ENCODE data around the gene FERD3L. TPM values are rescaled to one million over a fixed set of nuclear protein-coding genes. Genes with fewer than 3 reads are reported as not detected.

Gene FERD3L
- total and polyA plus RNA-seq, 2 of the 8 experiments (the other 6 are each of a cell fraction or from before 2014, with no cell fraction given), result not detected

- H2BK5ac ChIP-seq (ENCODE audit: low read depth, low read length), result no peak within 1 kb of the TSS
- H2AK5ac ChIP-seq (ENCODE audit: low read depth, low read length), result no peak within 1 kb of the TSS
- H3K4me3 ChIP-seq (ENCODE audit: extremely low read depth in 1 of 4, insufficient read depth in 2 of 4, low read depth in 3 of 4, low read length in 4 of 4), result peak within 1 kb of the TSS; percentile 44 to 69 (median 62)
- H3K4ac ChIP-seq (replicated peaks; ENCODE audit: insufficient read length, low read depth, low read length), result no peak within 1 kb of the TSS
- no peak within 1 kb of the TSS for H3K18ac ChIP-seq (ENCODE audit: extremely low read depth, low read length)
- peak within 1 kb of the TSS; percentile 99; the same call in 1 of the 2 replicates for H2AFZ ChIP-seq (ENCODE audit: low read length)
- H3K14ac ChIP-seq (ENCODE audit: insufficient read length), result no peak within 1 kb of the TSS
- no peaks in the 10 kb centered on the region; a peak in 1 of 8 replicates for H3K36me3 ChIP-seq (ENCODE audit: control insufficient read depth in 2 of 4, insufficient read depth in 4 of 4, low read length in 3 of 4)
- no peak within 1 kb of the TSS for H3K56ac ChIP-seq (replicated peaks; ENCODE audit: insufficient read length, low read depth, low read length)
- no peaks in the 10 kb centered on the region for H3K79me2 ChIP-seq (ENCODE audit: control insufficient read depth in 1 of 2, insufficient read depth in 2 of 2, low read length in 2 of 2)
- peaks cover 5 to 13% of the 10 kb centered on the region in 2 experiments for H4K20me1 ChIP-seq (replicated peaks in 1 of 2; ENCODE audit: control insufficient read depth in 1 of 2, insufficient read depth in 2 of 2, low read length in 2 of 2)
- DNase-seq (ENCODE audit: low read depth in 1 of 2, low spot score in 2 of 2) (peak; percentile 77 to 80), FAIRE-seq (no peak)
- ChIA-PET POLR2A (ENCODE audit: partially characterized antibody) (interaction anchor here (4.9 kb wide), 1 partner anchor 10 kb away, joined by 41 read pairs; no protein-coding TSS in a partner anchor), CTCF (ENCODE audit: partially characterized antibody) (interaction anchor here (0.7 to 8.2 kb wide), 6 partner anchors 11 to 609 kb away, joined by 3 to 72 read pairs (median 4); no protein-coding TSS in a partner anchor)
- peaks cover 10 to 23% (median 17%) of the 10 kb centered on the region in 4 experiments for H3K4me1 ChIP-seq (replicated peaks in 1 of 4; ENCODE audit: control insufficient read depth in 3 of 4, insufficient read depth in 4 of 4, low read length in 3 of 4)
- peak within 1 kb of the TSS; percentile 5; the same call in 1 of the 2 replicates for H2BK12ac ChIP-seq (ENCODE audit: low read depth, low read length)
- H4K8ac ChIP-seq (ENCODE audit: extremely low read depth, insufficient read depth, low read length), result no peak within 1 kb of the TSS; the same call in 1 of the 2 replicates
- H3K23me2 ChIP-seq (ENCODE audit: low read depth, low read length), result peaks cover 18% of the 10 kb centered on the region; the same call in 1 of the 2 replicates
- peak within 1 kb of the TSS; percentile 98 to 100 for H3K4me2 ChIP-seq (ENCODE audit: insufficient read depth in 1 of 2, low read depth in 2 of 2, low read length in 2 of 2)
- WGBS, 2 experiments (ENCODE audit: extremely low coverage in 1 of 2, insufficient coverage in 1 of 2, insufficient read length in 1 of 2, insufficient replicate concordance in 2 of 2, low coverage in 1 of 2, low lambda C conversion rate in 2 of 2, missing lambda C conversion rate in 1 of 2), result 2% methylated on average over 23 of the region's 91 CpGs; no CpG with 5 or more reads in 1 of the 2 experiments
- H3K9ac ChIP-seq (replicated peaks in 1 of 4; ENCODE audit: extremely low read depth in 1 of 4, low read depth in 3 of 4, low read length in 3 of 4), result peak within 1 kb of the TSS in 1 of 4 experiments; percentile 26; a peak in 1 of 7 replicates
- H4K5ac ChIP-seq (ENCODE audit: insufficient read length, low read depth, low read length), result no peak within 1 kb of the TSS
- 0 out of 2 replicates have a peak within 1 kb of the TSS, but pooled peaks have one; percentile 67 for H2BK20ac ChIP-seq (ENCODE audit: low read length)
- no peaks in the 10 kb centered on the region for H3K9me3 ChIP-seq (ENCODE audit: insufficient read depth in 2 of 2, low read depth in 1 of 2, low read length in 1 of 2)
- no peak within 1 kb of the TSS for H2BK120ac ChIP-seq (replicated peaks; ENCODE audit: low read depth, low read length)
- H3K27ac ChIP-seq (ENCODE audit: low read depth, low read length), result no peak within 1 kb of the TSS
- no peak within 1 kb of the TSS; the same call in 1 of the 2 replicates for H2BK15ac ChIP-seq (ENCODE audit: low read length)
- no peak within 1 kb of the TSS for H3K23ac ChIP-seq (ENCODE audit: insufficient read length)
- H4K91ac ChIP-seq (replicated peaks; ENCODE audit: insufficient read length, low read length), result no peak within 1 kb of the TSS
- peaks cover 60 to 94% (median 84%) of the 10 kb centered on the region in 4 experiments for H3K27me3 ChIP-seq (replicated peaks in 1 of 4; ENCODE audit: control insufficient read depth in 3 of 4, extremely low read depth in 1 of 4, insufficient read depth in 3 of 4, low read length in 3 of 4)
- no peaks in the 10 kb centered on the region for H3K79me1 ChIP-seq (ENCODE audit: low read depth, low read length)
- TF ChIP-seq BRCA1 (IDR thresholded peaks at IDR 0.05; ENCODE audit: low read depth, low read length), result no peak
- no peak for TF ChIP-seq ATF2 (IDR thresholded peaks at IDR 0.05; ENCODE audit: low read length)
- TF ChIP-seq SUZ12 (IDR thresholded peaks at IDR 0.05; ENCODE audit: low read length), result peak; percentile 19; the same call in 1 of the 2 replicates
- no peak for TF ChIP-seq YY1 (IDR thresholded peaks at IDR 0.05; ENCODE audit: low read depth, low read length)
- TF ChIP-seq TEAD4 (IDR thresholded peaks at IDR 0.05; ENCODE audit: low read depth, low read length), result no peak
- no peak for TF ChIP-seq JUN (IDR thresholded peaks at IDR 0.05; ENCODE audit: low read depth, low read length)
- no peak for TF ChIP-seq BACH1 (IDR thresholded peaks at IDR 0.05; ENCODE audit: low read length)
- TF ChIP-seq CREB1 (IDR thresholded peaks at IDR 0.05), result no peak
- no peak for TF ChIP-seq SAP30 (IDR thresholded peaks at IDR 0.05; ENCODE audit: insufficient read depth, insufficient replicate concordance, low read length)
- TF ChIP-seq MAFK (IDR thresholded peaks at IDR 0.05; ENCODE audit: low read depth, low read length), result no peak
Observed at GRCh38 chr7:19117091-19117869, 27.9 kb downstream of the FERD3L start, which contains the start of gene TWIST1. TWIST1 (minus strand) TSS chr7:19117636; CDS start chr7:19117321, 315 bp downstream.

All from H1 (cell line).